ENCODE measurements around the gene DLD.
"Not testable (repeated sequence)": the region's sequence is repeated elsewhere in the genome, so short reads cannot be mapped to it uniquely, and the experiment has no call there.

The DLD gene

GRCh38 chr7:107917763-107918651, 27.0 kb downstream of the DLD start:
- DNase-seq, result no peak

GRCh38 chr7:107918948-107919347, 28.0 kb downstream of the DLD start:
- no peak for DNase-seq

DNA sequence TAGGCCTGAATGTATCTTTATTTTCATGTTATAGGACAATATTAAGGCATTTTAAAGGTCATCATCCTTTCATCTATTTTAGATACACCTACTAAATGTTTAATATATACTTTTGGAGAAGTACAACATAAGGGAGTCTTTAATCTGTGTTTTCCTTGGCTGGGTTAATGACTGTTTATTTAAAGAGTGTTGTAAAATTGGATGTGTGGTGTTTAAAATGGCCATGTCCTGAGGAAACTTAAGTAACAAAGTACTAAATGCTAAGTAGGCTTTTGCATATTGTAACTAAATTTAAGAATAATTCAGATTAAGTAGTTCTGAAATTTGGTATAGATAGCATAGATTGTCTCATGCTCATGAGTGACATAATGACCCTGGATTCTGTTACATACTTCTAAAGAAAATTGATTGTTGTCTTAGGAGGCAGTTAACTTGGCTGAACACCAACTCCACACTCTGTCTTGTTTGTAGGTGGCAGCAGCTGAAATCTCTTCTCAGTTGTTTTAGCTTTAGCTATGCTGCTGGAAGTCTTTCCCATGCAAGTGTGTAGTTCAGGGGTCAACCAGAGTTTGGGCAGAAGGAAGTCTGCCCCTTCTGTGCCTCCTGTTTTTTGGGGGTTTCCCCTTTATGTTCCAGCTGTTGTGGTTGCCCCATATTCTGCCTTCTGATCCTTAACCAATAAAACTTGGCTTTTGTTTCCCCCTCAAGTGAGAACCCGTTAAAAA, 29.2 kb downstream of the DLD start:
- no peak for DNase-seq

DNA sequence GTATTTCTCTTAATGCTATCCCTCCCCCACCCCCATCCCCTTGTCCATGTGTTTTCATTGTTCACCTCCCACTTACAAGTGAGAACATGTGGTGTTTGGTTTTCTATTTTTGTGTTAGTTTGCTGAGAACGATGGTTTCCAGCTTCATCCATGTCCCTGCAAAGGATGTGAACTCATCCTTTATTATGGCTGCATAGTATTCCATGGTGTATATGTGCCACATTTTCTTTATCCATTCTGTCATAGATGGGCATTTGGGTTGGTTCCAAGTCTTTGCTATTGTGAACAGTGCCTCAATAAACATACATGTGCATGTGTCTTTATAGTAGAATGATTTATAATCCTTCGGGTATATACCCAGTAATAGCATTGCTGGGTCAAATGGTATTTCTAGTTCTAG, 30.8 kb downstream of the DLD start:
- not testable (repeated sequence) for DNase-seq

DNA sequence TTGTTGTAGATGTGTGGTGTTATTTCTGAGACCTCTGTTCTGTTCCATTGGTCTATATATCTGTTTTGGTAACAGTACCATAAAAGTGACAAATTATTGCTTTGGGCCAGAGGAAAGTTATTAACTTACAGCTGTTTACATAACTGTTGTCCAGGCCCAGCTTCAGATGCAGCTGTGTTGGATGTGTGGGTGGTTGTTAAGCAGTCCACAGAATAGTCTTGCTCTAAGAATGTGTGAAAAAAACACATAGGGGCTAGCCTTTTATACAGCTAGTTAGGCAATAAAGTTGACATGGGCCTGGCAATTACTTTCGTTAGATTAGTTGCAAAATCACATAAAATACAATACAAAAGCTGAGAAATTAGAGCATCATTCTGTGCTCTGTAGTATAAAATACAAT, 31.9 kb downstream of the DLD start:
- no peak for DNase-seq

DNA sequence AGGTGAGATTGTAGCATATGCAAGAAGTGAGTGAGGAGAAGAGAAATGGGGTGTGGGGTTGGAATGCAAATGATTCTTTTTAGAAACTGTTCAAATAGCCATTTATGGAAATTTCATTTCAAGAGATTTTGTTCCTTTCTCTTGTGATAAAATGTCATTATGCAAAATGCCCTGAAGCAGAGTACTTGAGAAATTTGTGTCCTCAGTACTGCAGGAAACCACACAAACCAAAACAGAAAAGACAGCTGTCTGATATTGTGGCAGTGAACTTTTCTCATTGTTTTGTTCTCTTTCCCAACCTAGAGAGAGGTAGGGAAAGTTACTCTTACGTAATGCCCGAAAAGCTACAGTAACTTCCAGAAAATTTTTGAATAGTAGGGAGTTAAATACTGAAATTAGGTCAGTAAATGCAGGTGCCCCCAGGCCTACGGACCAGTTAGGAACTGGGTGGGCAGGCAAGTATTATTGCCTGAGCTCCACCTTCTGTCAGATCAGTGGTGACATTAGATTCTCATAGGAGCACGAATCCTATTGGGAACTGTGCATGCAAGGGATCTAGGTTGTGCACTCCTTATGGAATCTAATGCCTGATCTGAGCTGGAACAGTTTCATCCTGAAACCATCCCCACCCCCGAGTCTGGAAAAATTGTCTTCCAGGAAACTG, 34.0 kb downstream of the DLD start:
- DNase-seq, result no peak

- DNase-seq, result no peak
These were observed 35.5 kb downstream of the DLD start for GRCh38 chr7:107926481-107926880.

DNA sequence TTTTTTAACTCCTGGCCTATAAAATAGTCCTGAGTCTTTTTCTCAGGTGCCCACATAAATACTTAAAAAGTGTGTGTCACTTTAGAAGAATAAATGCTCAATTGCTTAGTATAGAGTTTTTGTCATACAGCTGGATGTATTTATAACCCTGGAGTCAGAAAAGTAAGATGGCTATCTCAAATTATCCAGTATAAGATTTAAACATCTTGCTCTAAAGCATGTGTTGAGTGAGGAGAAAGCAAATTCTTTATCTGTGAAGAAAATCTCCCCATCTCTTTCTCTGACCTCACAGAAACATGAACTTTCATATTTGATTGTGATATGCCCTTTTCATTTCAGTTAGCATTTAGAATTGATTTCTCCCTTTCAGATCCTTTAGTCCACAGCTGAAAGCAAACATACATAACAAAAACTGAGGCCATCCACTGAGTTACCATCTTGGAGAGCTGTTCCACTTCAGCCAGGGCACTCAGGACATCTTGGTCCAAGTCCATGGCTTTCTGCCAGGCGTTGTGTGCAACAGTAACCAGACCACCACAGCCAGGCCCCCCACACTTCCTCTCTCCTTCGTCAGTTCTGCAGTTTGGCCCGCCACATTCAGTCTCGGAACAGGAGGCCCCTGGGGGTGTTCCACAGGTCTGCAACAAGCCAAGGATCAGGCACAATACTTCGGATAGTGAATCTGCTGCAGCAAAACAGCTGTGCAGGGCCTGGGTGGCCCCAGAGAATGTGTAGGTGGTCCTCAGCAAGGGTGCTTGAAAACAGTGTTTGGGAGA, 40.9 kb downstream of the DLD start:
- no peak for DNase-seq

GRCh38 chr7:107932805-107933204, 41.8 kb downstream of the DLD start:
- DNase-seq, result no peak

- DNase-seq, result no peak
These were observed 42.5 kb downstream of the DLD start for GRCh38 chr7:107933386-107934013.

DNA sequence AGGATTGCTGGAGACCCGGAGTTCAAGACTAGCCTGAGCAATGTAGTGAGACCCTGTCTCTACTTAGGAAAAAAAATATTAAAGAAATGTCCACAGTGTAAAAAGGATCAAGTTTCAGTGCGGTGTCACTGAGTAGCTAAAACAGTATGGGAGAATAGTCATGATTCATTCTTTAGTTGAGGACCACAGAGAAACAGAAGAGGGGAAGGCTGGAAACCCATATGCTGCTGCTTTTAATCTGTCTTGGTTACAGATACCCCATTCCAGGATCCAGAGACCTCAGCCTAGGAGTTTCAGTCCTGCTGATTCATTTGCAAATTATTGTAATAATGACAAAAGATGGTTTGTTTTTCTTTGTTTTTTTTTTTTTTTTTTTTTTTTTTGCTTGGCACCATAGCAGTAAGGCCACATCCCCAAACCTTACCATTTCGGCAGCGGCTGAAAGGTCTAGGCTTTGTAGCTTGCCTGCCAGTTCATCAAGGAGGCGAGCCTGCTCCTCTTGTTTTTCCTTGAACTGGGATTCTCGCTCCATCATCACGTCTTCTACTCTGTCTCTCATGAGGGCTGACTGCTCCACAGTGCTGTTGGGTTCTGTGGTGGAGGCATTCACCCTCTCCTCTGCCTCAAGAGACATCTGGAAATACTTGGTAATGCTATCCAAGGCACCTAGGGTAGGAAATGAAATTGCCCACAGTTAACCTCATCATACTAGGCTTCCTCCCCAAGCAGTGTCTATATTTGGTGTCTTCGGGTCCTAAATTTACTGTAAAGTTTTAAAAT, 44.2 kb downstream of the DLD start:
- DNase-seq, result no peak

GRCh38 chr7:107936312-107936711, 45.3 kb downstream of the DLD start:
- DNase-seq, result no peak

DNA sequence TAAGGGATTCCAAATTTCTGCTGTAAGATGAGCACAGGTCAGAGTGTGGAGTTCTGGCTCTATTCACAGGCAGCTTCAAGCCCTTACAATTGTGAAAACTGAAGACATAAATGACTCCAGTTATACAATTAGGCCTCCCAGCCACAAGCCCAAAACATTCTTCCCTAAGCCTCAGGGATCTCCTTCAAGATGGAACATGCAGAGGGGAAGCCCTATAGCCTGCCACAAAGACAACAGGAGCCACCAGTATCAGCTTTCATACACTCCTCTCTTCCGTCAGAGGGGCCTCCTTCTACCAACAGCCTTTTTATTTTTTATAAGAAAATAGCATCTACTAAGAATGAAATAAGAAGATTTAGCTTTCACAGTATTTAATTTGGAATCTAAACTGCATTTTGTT, 46.5 kb downstream of the DLD start:
- DNase-seq, result no peak

GRCh38 chr7:107938456-107939250, 47.7 kb downstream of the DLD start:
- no peak for DNase-seq

GRCh38 chr7:107939573-107940489, 48.8 kb downstream of the DLD start:
- DNase-seq, result no peak

DNA sequence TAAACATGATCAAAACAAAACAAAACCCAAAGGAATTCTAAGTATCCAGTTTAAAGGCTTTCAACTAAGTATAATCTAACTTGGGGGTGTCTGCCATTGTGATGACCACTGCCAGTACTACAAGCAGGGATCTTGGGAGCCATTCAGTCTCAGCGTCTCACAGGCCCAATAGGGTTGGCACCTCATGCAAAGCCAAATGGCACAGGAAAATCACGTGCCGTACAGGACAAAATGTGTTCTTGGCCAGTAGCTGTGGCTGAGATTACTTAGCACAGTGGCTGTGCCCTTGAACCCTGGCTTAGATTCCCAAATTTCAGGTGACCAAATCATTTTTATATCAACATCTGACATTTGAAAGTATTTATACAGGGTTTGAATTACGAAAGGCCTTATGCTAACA, 50.0 kb downstream of the DLD start:
- no peak for DNase-seq

GRCh38 chr7:107943018-107943417, 52.0 kb downstream of the DLD start:
- DNase-seq, result no peak

- no peak for DNase-seq
These were observed 53.6 kb downstream of the DLD start for GRCh38 chr7:107944411-107945169.

DNA sequence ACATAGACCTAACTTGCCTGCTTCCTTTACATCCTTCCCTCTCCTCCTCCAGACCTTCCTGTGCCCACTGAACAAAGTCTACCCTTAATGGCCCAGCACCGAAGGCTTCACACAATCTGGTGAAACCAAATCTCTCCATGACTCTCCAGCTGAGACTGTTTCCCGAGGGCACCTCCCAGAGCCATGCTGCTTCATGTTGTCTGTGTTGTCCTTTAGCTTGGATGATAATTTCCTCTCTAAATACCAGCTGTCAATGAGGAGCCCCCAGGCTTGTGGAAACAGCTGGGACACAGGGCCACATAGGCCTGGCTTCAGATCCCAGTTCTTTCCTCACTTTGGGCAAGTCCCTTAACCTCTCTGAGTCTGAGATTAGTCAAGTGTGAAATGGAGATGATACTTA, 54.3 kb downstream of the DLD start:
- DNase-seq, result no peak
